Stomach (tissue), 9 donors: ENCODE data around the gene DIPK1B. TPM values are rescaled to one million over a fixed set of nuclear protein-coding genes. Genes with fewer than 3 reads are reported as not detected.

Source experiments
- DNase-seq, 2 donors: peaks; one replicate each; pipeline versions ENCODE4 v3.0.0 to v3.0.0-alpha.2; 2013 to 2019
- H3K27ac ChIP-seq, 5 donors: fragments of 200-600 bp in 4 of 5; sonication (generic) in 4 of 5; one replicate each; pipeline ENCODE4 v1.5.1; 2013 to 2019; ENCODE audit warnings: mild to moderate bottlenecking in 1 of 5, moderate library complexity in 1 of 5
- H3K27me3 ChIP-seq, 3 donors: fragments of 200-600 bp; sonication (generic); one replicate each; pipeline ENCODE4 v1.5.1; 2017 to 2019; ENCODE audit warnings: mixed run types in 1 of 3
- H3K36me3 ChIP-seq, 4 donors: fragments of 200-600 bp; sonication (generic); 1 replicate in 3 of 4; 2 replicates in 1 of 4; pipeline ENCODE4 v1.5.1; 2016 to 2019
- H3K4me1 ChIP-seq, 4 donors: fragments of 200-600 bp; sonication (generic); one replicate each; pipeline ENCODE4 v1.5.1; 2016 to 2019
- H3K4me3 ChIP-seq, 4 donors: fragments of 200-600 bp; sonication (generic) in 3 of 4; one replicate each; pipeline ENCODE4 v1.5.1; 2016 to 2019; ENCODE audit warnings: mild to moderate bottlenecking in 1 of 4
- H3K9me3 ChIP-seq, 4 donors: fragments of 200-600 bp; sonication (generic); one replicate each; pipeline ENCODE4 v1.5.1; 2016 to 2019
- CTCF ChIP-seq, 7 experiments: fragments of 450-650 bp in 4 of 7; fragments of 200-600 bp in 3 of 7; sonication (generic) in 3 of 7; IDR thresholded peaks; one replicate each; pipeline ENCODE4 v1.5.1; 2016 to 2019; ENCODE audit warnings: antibody characterized with exemption in 7 of 7, control low read depth in 2 of 7, mild to moderate bottlenecking in 1 of 7
- EP300 ChIP-seq: sonication (generic); formaldehyde crosslinking; IDR thresholded peaks from one replicate; pipeline ENCODE4 v1.6.1; 2017; ENCODE audit warnings: antibody characterized with exemption
- POLR2A ChIP-seq, 4 donors: fragments of 450-650 bp; IDR thresholded peaks; one replicate each; pipeline ENCODE4 v1.6.1; 2016; ENCODE audit warnings: antibody characterized with exemption in 4 of 4, control low read depth in 2 of 4, mild to moderate bottlenecking in 1 of 4, moderate library complexity in 1 of 4
- POLR2AphosphoS5 ChIP-seq, 3 donors: sonication (generic); formaldehyde crosslinking; IDR thresholded peaks; one replicate each; pipeline ENCODE4 v1.6.1; 2016; ENCODE audit warnings: antibody characterized with exemption in 3 of 3
- WGBS, 5 donors: extraction: QIAGEN DNeasy Blood & Tissue Kit in 3 of 5; methylation state at CpG; one replicate each; pipeline versions ENCODE4 v1.1.5 to v1.1.7; 2013 to 2018; 5-methylcytosine and 5-hydroxymethylcytosine counted together
- intact Hi-C: fragments of 100-400 bp; cut with DNase I; formaldehyde crosslinking; loops from one replicate; pipeline ENCODE4 v1.15.1; 2023; ENCODE audit warnings: low total_unique reads
- polyA plus RNA-seq, 3 donors: library from polyadenylated mRNA; stranded (reverse); fragments of 200-250 nt; gene quantifications; one replicate each; pipeline ENCODE4 v1.2.3, GENCODE V29; 2013
- total RNA-seq, 5 donors: library from RNA; depleted of rRNA; stranded (reverse); fragments of >200 nt; gene quantifications; one replicate each; pipeline versions ENCODE4 v1.1.0 to v1.2.3, GENCODE V29; 2014 to 2016
- donor health status: healthy with polysubstance abuse.
- donor health status: Bipolar disorder and iron deficiency.
- donor health status: healthy.

DIPK1B gene
- total and polyA plus RNA-seq, 8 donors: 0.45 to 10.4 (median 4.0) TPM; not detected in 1

DNA sequence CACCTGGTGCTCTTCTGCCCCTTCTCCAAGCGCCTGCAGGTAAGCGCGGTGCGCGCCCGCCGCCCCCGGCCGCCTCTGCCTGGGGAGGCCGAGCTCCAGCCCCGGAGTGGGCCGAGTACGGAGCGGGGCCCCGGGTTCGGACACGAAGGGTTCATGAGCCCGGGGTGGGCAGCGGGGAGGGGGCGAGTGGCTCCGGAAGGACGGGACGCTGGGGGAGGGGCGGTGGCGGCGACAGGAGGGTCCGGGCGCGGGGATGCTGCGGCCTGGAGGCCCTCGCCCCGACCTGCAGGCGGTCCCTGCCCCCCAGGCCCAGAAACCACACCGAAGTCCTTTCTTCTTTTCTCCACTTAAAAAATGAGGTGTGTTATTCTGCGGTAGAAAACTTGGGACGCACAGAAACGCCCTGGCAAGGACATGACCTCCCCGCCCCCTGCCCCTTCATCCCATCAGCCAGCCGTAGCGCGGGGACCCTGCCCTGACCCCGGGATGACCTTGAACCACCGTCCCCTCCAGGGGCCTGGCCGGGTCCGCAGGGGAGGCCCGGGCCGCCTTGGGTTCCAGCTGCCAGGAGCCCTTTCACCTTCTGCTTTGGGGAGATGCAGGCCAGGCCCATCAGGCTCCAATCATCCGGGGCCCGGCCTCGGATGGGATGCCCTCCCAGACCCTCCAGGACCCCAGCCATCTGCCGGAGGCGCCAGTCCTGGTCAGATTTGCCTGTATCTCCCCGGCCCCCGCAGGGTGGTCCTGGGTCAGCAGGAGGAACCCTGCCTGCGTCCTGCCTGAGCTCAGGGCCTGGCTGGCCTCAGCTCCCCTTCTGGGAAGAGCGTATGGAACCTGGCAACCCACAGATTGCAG lies 545 bp downstream of the DIPK1B start:
- no peaks in the 10 kb centered on the region for H3K36me3 ChIP-seq
- peak in 1 of 2 donors; percentile 31 for DNase-seq
- TF ChIP-seq POLR2AphosphoS5 (IDR thresholded peaks at IDR 0.05) (no peak), POLR2A (IDR thresholded peaks at IDR 0.05) (no peak), CTCF (IDR thresholded peaks at IDR 0.05) (no peak), EP300 (no peak)
- 8 to 11% (median 10%) methylated on average over 19 to 56 of the region's 56 CpGs for WGBS, 5 donors
- peaks cover 11 to 36% (median 21%) of the 10 kb centered on the region in 4 donors for H3K4me1 ChIP-seq
- peaks cover 6 to 60% (median 35%) of the 10 kb centered on the region in 3 donors for H3K27me3 ChIP-seq
- intact Hi-C loops: no loop called here
- no peaks in the 10 kb centered on the region for H3K9me3 ChIP-seq
- H3K4me3 ChIP-seq: peak overlapping the region; percentile 44 to 54 (median 52)
- H3K27ac ChIP-seq: peak overlapping the region in 4 of 5 donors; percentile 10 to 73 (median 44)

DNA sequence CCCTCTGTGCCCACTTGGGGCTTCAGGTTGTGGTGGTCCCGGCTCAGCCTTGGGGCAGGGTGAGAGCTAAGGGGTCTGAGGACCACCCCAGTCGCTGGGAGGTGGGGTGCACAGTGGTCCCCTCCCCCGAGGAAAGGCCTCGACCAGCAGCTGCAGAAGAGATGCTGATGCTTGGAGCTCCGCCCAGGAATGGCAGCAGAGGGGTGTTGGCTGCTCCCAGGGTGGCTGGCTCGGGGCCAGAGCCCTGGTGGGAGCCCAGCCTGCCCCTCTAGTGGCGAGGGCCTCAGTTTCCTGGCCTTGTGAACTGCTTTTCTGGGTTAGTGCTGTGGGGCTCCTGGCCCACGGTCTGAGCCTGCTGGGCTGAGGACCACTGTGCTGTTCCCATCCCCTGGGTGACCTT lies 1.2 kb downstream of the DIPK1B start:
- TF ChIP-seq CTCF (IDR thresholded peaks at IDR 0.05) (no peak), POLR2A (IDR thresholded peaks at IDR 0.05) (no peak), POLR2AphosphoS5 (IDR thresholded peaks at IDR 0.05) (no peak), EP300 (no peak)
- Histone ChIP-seq H3K4me3 (peak overlapping the region in 2 of 4 donors; percentile 50 to 54), H3K9me3 (no peaks in the 10 kb centered on the region), H3K27me3 (peaks cover 6 to 60% (median 35%) of the 10 kb centered on the region in 3 donors), H3K36me3 (no peaks in the 10 kb centered on the region), H3K27ac (peak overlapping the region in 3 of 5 donors; percentile 39 to 73 (median 50)), H3K4me1 (peaks cover 11 to 36% (median 21%) of the 10 kb centered on the region in 4 donors)
- intact Hi-C loops: no loop called here
- DNase-seq: no peak
- WGBS, 5 donors: 38 to 49% (median 43%) methylated on average over 5 to 8 of the region's 8 CpGs; no CpG with 5 or more reads in 1 of the 5 donors

DNA sequence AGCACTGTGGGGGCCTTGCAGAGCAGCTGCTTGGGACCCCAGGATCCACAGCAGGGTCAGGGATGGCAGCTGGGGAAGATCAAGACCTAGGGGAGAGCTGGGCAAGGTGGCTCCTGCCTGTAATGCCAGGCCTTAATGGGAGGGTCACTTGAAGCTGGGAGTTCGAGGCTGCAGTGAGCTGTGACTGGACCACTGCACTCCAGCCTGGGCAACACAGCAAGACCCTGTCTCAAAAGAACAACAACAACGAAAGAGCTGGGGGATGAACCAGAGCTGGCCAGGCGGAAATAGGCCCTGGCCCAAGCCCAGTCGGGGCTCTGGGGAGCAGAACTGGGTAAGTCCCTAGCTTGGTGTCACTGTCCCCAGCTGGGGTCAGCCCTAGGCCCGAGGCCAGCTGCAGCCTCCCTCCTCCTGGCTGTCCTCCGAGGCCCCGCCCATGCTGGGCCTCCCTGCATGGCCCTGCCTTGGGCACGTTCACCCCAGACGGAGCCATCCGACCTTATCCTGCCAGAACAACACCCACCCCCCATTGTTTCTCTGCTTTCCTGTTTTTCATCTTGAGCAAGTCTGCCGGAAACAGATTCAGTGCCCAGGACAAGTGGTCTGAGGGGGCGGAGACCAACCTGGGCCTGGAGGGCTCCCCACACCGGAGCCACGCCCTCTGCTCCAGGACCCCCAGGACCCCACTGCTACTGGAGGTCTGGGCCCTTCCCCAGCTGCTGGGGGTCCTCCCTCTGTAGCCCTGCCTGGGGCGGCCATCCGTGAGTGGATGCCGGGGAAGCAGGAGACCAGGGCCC lies 1.9 kb downstream of the DIPK1B start:
- Histone ChIP-seq H3K27me3 (peaks cover 6 to 53% (median 35%) of the 10 kb centered on the region in 3 donors), H3K27ac (peak overlapping the region in 4 of 5 donors; percentile 37 to 73 (median 52)), H3K4me3 (no peak overlapping the region), H3K9me3 (no peaks in the 10 kb centered on the region), H3K4me1 (peaks cover 11 to 42% (median 27%) of the 10 kb centered on the region in 4 donors), H3K36me3 (no peaks in the 10 kb centered on the region)
- DNase-seq: no peak
- 61 to 68% (median 64%) methylated on average over 11 to 17 of the region's 17 CpGs for WGBS, 5 donors
- TF ChIP-seq EP300: no peak
- no peak for TF ChIP-seq POLR2A (IDR thresholded peaks at IDR 0.05)
- intact Hi-C loops: no loop called here

- H3K4me3 ChIP-seq: no peak overlapping the region
- no peaks in the 10 kb centered on the region for H3K36me3 ChIP-seq
- peaks cover 17 to 48% (median 33%) of the 10 kb centered on the region in 4 donors for H3K4me1 ChIP-seq
- 10 to 43% (median 33%) methylated on average over 2 to 8 of the region's 8 CpGs for WGBS, 5 donors
- H3K9me3 ChIP-seq: no peaks in the 10 kb centered on the region
- intact Hi-C loops: no loop called here
- H3K27ac ChIP-seq: peak overlapping the region; percentile 37 to 56 (median 49)
- no peak for TF ChIP-seq POLR2A (IDR thresholded peaks at IDR 0.05)
- TF ChIP-seq POLR2AphosphoS5 (IDR thresholded peaks at IDR 0.05): no peak
- peaks cover 6 to 52% (median 35%) of the 10 kb centered on the region in 3 donors for H3K27me3 ChIP-seq
- no peak for DNase-seq
Measured at GRCh38 chr9:136714893-136715274, 2.5 kb downstream of the DIPK1B start.

- Histone ChIP-seq H3K9me3 (no peaks in the 10 kb centered on the region), H3K4me3 (no peak overlapping the region), H3K4me1 (peaks cover 26 to 61% (median 45%) of the 10 kb centered on the region in 4 donors), H3K27ac (no peak overlapping the region), H3K27me3 (peaks cover 0 to 40% (median 27%) of the 10 kb centered on the region in 3 donors), H3K36me3 (peaks cover 0 to 15% (median 14%) of the 10 kb centered on the region in 4 donors)
- TF ChIP-seq POLR2AphosphoS5 (IDR thresholded peaks at IDR 0.05): no peak
- TF ChIP-seq CTCF (IDR thresholded peaks at IDR 0.05): no peak
- TF ChIP-seq POLR2A (IDR thresholded peaks at IDR 0.05): no peak
- no peak for TF ChIP-seq EP300
- WGBS, 5 donors: 76 to 86% (median 80%) methylated on average over 5 to 16 of the region's 16 CpGs
- DNase-seq: no peak
- intact Hi-C loops: no loop called here
Measured at GRCh38 chr9:136717399-136717798, 5.0 kb downstream of the DIPK1B start.
